DMS114 treated with DMSO at 0.1 percent for 48 hours (cell line): ENCODE measurements around the gene SPC24.

Source experiments
- DNase-seq: peaks from one replicate; lab custom pipeline; 2025; ENCODE audit not compliant: unreplicated experiment; lab: John Stamatoyannopoulos, UW

Gene SPC24, protein sequence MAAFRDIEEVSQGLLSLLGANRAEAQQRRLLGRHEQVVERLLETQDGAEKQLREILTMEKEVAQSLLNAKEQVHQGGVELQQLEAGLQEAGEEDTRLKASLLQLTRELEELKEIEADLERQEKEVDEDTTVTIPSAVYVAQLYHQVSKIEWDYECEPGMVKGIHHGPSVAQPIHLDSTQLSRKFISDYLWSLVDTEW

DNA sequence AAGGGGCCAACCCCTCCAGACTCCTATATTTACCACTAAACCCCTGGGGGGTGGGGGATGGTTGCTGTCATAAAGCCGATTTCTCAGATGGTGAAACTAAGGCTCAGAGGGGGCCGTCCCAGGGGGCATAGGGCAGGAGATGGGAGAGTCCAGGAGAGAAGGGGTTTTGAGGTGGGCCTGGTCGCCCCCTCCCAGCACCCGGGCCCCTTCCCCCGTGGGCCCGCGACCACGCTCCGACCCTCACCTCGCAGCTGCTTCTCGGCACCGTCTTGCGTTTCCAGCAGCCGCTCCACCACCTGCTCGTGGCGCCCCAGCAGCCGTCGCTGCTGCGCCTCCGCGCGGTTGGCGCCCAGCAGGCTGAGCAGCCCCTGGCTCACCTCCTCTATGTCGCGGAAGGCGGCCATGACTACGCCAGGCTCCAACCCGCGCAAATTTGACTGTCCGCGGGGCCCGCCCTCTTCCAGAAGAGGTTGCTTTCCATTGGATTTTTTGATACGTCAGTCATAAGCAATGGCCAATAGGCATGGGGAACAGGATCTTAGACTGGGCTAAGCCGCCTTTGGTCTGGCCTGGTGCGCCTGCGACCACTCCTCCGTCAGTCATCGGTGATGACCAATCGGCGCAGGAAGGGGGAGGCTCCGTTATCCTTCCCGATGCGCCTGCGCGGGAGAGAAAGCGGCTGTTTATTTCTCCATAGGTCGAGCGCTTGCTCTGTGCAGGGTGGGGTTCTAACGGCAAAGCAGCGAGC, at the start of gene SPC24:
SPC24 (minus strand) TSS at position 410 of the 748 bp plus-strand sequence; CDS start at position 404, 6 bp downstream.
- peak; percentile 90 for DNase-seq

DNA sequence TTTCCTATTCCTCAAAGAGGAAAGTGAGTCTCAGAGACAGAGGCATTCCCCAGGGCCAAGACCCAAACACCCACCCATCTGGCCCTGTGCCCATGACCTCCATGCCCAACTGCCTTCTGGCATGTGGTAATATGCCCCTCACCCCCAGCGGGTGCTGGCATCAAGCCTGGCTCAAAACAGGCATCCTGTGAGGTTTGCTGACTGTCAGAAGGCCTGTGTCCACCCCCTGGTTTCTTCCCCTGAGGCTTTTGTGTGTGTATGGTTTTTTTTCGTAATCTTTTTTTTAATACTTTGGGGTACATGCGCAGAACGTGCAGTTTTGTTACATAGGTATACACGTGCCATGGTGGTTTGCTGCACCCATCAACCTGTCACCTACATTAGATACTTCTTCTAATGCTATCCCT, 49.4 kb upstream of the SPC24 start:
- no peak for DNase-seq

DNA sequence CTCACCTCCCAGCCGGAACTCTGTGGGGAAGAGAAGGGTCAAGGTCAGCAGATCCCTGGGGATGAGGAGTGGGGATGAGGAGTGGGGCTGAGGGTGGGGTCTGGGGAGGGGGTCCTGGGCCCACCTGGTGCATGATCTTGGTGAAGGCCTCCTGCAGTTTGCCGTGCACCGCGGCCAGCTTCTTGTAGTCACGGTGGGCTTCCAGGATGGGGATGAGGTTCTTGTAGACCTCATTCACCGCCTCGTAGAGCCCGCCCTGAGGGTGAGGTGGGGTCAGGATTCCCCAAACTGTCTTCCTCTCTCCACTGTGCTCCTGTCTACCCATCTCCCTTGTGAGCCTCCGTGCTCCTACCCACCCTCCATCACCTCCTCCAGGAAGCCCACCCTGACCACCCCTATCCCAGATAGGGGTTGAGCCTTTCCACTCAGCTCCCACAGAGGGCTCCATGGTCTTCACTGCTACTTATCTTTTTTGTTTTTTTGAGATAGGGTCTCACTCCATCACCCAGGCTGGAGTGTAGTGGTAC, 48.6 kb upstream of the SPC24 start:
- no peak for DNase-seq

DNA sequence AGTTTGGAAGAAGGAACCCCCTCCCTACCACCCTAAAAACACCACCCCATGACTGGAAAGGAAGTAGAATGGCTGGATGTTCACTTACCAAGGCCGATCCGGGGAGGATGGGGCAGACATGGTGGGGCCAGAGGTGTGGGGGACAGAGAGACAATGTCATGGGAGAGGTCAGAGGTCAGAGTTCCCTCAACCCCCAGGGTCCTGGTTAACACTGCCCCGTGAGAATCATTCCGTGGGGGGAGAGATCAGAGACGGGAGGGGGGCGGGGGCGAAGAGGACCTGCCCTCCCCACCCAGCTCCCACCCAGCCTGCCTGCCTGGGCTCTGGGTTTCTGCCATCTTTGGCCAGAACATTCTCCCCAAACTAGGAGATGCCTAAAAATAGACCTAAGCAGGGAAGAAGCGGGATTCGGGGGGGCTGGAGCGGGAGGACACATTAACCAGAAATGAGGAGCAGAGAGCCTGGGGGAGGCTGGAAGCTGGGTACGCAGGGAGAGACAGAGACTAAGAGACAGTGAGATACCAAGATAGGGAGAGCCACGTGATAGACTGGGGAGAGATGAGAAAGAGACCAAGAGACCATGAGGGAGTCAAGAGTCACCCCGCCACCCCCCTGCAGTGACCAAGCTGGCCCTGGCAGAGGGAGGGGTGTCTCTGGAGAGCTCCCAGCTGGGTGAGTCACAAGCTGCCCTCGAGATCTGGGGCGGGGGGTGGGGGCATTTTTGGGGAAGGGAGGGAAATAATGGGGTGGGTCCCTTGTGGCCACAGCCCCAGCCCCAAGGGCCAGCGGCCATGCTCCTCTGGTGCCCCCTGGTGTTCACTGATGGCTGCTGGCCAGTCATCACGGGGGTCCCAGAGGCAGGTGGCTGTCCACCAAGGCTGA, 47.9 kb upstream of the SPC24 start:
- no peak for DNase-seq

DNA sequence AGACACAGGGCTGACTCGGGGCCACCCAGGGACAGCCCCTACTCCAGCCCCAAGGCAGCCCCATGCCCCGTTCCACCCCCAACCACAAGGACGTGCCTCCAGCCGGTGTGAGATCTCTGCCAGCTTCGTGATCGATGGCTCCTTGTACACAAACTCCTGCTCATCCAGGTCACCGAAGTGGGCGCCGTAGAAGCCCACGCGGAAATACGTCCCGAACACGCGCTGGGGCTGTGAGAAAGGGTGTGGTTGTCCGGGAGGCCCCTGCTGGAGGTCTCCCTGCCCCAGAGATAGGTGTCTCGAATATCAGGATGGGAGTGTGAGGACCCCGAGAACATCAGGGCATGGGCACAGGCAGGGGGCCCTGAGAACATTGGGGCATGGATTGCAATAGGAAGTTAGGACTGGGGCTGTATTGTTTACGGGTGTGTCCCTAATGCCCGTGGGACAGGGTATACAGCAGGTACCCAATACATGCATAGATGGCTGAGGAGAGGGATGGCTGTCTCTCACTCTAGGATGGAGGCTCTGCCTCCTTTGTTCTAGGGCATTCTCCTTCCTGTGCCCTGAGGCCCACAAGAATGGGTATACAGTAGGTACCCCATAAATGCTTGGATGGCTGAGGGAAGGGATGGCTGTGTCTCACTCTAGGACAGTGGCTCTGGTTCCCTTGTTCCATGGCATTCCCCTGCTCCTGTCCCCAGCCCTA, 47.1 kb upstream of the SPC24 start:
- no peak for DNase-seq

DNA sequence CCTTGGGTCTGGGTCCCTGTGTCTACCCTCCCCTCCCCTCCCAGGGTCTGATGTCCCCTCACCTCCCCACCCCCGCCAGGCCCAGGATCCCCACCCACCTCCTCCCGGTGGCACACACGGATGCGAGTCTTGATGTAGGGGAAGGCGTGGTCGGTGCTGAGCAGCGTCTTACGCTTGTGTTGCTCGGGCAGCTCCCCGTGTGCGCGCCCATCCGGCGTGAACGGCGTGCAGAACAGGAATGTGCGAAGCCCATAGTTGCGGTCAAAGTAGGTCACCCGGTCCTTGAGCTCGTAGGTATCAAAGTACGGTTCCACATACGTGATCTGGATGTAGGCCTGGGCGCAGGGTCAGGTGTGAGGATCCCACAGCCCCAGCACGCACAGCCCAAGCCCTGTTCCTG, 46.2 kb upstream of the SPC24 start:
- no peak for DNase-seq

DNA sequence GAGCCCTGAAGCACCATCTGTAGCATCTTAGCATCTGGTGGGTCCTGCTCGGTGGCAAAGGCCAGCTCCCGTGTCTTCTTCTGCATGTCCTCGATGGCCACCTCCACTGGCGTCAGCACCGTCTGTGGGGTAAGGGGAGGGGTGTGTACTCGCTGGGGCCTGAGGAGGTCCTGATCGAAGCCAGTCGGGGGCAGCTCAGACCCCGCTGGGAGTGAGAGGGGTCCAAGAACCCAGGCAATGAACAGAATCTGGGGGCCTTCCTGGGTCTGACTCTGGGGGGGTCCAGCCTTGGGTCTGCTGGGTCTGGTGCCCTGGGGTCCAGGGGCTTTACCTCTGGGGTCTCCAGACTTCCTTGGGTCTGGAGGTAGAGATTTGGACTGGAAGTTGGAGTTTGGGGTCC, 45.3 kb upstream of the SPC24 start:
- DNase-seq = no peak

DNA sequence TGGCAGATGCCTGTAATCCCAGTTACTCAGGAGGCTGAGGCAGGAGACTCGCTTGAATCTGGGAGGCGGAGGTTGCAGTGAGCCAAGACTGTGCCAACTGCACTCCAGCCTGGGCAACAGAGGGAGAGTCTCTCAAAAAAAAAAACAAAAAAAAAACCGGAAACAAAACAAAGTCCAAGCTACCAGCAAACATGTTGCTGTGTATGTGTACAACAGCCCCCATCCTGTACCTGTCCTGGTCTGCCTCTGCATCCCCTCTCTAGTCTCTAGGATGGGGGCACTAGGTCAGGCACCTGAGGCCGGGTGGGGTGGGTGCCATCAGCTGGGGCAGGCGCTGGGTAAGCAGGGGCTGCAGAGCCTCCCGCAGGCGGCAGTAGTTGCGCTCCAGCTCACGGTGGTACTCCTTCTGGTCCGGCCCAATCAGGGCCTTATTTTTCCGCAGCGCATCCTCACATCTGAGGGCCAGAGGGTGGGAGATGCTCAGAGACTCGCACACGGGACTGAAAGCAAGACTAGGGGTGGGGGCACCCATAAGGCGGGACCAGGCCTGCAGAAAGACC, 44.5 kb upstream of the SPC24 start:
- DNase-seq = no peak

DNA sequence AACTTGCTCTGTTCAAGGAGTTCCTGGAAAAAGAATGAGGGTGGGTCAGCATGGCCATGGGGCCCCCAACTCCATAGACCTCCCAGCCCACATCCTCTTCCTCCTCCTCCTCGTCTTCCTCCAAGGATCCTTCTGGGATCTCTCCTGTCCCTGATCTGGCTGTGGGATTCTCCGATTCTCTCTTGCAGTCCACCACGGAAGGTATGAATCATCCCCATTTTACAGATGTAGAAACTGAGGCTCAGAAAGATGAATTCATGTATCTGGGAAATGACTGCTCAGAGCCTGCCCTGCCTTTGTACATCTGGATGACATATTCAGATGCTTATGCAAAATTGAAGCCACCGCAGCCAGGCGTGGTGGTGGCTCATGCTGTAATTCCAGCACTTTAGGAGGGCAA, 43.9 kb upstream of the SPC24 start:
- no peak for DNase-seq

DNA sequence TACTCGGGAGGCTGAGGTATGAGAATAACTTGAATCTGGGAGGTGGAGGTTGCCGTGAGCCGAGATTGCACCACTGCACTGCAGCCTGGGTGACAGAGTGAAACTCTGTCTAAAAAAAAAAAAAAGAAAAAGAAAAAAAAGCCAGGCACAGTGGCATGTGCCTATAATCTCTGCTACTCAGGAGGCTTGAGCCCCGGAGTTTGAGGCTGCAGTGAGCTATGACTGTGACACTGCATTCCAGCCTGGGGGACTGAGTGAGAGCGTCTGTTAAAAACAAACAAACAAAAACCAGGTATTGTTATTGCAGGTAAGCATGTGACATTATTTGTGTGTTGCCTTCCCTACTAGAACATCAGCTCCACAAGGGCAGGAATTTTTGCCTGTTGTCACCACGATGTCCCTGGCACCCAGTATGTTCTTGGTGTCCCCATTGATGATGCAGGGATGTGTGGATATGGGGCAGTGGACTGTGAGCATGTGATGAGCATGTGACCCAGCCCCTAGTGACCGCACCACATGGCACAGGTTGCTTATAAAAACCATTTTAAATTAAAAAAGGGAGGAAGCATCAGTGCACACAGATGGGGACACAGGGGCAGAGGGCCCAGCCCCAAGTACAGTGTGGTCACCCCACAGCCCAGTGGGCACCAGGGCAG, 43.3 kb upstream of the SPC24 start:
- no peak for DNase-seq

DNA sequence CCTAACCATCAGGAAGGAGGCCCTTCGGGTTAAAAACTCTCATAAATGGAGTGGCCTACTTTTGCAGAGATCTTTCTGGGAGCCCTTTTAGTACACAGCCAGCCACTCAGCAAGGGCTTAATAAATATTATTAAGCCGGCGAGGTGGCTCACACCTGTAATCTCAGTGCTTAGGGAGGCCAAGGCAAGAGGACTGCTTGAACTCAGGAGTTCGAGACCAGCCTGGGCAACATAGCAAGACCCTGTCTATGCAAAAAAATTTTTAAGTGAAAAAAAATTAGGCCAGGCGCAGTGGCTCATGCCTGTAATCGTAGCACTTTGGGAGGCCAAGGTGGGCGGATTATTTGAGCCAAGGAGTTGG, 42.6 kb upstream of the SPC24 start:
- DNase-seq = no peak

DNA sequence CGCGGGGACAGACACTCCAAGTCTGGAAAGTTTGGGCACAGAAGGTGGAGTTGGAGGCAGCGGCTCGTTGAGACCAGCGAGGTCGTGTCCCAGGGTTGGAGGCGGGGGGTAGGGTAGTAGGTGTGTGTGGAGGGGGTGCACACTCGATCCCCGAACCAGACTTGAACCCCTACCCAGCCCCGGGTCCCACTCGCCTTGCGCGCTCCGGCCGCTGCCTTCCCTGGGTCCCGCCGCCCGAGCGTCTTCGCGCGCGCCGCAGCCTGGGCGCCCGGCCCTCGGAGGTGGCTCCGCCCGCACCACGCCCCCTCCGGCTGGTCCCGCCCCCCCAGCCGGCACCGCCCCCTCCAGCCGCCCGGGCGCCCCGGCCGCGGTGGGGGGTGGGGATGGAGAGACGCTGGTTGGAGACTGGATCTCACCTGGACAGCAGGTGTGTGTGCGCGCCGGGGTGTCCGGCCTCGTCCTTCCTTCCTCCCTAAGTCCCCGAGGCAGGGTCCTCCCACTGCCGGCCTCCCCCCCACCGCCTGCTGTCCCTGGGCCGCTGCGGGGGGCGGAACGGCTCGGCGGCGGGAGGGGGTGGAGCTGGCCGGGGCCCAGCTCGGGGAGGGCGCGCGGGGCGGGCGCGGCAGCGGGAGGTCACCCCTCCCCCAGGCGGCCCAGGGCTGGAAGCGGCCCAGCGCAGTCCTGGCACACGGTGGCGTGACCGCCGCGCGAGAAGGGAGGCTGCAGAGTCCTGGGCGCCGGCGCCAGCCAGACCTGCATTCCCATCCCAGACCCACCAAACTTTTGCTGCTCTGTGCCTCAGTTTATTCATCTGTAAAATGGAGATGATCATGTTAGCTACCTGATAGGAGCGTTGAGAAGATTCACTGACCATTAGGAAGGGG, 42.0 kb upstream of the SPC24 start, which contains the start of gene KANK2:
KANK2 (minus strand) TSS at position 255 of the 884 bp plus-strand sequence. CDS start 3,034 bp downstream, outside the sequence.
- DNase-seq = no peak

DNA sequence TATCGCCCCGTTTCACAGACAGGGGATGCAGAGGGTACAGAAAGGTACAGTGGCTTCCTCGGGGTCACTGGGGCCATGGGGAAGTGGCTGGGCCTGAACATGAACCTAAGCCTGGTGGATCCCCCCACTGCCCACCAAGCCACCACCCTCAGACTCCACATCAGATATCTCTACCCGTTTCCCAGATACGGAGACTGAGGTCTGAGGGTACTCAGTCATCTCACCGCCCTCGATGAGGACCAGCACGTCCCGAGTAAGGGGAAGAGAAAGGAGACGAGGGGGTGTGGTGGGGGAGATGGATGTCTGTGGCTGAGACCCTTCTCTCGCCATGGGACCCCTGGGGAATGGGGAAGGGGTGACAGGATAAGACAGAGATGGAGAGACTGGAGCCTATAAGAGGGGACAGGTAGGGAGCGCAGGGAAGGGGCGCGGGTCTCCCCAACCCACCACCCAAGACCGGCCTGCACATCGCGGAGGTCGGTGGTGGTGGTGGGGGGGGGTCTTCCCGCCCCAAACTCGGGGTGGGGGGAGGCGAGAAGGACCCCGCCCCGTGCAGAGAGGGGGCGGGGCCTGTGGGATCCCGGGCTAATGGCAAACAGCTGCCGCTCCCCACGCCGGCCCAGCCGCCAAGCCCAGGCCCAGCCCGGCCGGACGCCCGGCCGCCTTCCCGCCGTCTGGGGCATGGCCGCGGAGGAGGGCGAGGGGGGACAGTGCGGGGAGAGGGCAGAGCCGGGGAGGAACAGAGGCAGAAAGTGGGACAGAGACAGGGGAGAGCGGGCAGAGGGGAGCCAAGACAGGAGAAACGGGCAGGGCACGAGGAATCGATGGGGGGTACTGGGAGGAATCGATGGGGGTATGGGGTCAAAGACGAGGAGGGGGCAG, 41.1 kb upstream of the SPC24 start:
- DNase-seq = no peak

DNA sequence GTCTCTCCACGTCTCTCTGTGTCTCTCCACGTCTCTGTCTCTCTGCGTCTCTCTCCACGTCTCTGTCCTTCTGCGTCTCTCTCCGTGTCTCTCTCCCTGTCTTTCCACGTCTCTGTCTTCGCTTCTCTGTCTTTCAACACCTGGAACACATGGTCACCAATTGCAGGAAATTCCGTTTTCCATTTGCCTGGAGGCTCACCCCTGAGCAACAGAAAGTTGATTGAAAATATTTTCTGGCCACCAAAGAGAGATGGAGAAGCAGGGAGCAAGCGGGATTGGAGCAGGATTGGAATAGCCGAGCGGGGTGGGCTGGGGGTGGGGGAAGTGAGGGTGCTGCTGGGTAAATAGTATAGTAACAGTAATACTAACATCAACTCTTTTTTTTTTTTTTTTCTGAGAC, 40.1 kb upstream of the SPC24 start:
- DNase-seq = no peak

DNA sequence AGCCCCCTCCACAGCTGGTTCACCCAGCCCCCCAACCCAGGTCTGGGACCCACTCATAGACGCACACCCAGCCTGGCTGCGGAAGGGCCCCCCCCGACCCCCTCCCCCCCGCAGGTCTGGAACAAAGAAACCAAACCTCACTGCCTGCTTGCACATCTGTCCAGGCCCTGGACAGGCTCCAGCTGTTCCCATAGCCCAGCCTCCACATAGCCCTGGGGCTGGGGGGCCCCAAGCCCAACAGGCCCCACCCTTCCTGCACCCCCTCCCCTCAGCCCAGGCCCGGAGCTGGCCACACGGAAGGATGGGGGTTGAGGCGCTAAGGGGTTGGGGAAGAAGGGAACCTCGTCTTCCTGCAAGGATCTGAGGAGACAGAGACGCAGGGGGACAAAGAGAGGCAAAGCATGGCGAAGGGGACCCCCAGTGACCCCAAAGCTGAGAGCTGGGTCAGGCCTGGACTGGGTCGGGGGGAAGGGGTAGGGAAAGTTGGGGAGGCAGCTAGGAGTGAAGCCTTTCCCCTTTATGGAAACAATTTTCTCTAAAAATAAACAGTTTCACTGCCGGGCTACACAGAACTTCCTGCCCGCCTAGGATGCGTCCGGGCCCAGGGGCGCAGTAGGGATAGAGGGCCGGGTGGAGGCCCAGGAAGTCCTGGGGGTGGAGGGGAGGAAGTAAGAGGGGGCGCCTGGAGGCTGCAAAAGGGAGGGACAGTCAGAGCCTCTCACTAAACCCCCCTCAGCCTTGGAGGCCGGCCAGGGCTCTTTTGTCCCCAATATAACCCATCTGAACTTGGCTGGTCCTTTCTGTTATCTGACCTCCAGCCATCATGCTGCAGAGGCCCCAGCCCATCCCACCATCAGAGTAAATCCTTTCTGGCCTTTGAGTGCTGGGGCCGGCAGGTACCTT, 39.3 kb upstream of the SPC24 start:
- DNase-seq = no peak

DNA sequence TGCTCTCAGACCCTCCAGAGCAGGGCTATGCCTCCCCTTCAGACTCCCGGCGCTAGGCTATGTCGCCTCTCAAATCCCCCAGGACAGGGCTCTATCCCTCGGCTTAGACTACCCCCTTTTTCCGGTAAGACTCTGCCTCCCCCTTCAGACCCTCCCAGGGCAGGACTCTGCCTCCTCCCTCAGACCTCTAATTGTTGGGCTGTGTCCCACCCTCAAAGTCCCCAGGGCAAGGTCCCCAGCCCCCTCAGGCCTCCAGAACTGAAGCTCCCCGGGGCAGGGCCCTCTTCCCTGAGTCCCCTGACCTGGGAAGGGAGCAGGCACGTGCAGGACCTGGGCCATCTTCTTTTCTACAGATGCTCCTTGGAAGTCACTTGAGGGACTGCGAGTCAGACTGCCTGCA, 38.6 kb upstream of the SPC24 start:
- no peak for DNase-seq
